ENCODE measurements around the gene APP.

The APP gene

GRCh38 chr21:25964015-25964414, 206.6 kb downstream of the APP start:
- Histone ChIP-seq H4K20me1 (no peaks in the 10 kb centered on the region), H3K9ac (no peak overlapping the region), H3K9me3 (no peaks in the 10 kb centered on the region), H3K27ac (no peak overlapping the region), H3K27me3 (no peaks in the 10 kb centered on the region), H3K4me3 (no peak overlapping the region), H3K4me2 (no peak overlapping the region), H3K36me3 (peaks cover 56% of the 10 kb centered on the region), H3K4me1 (peaks cover 46% of the 10 kb centered on the region)
- TF ChIP-seq Cebpa-rat (IDR thresholded peaks at IDR 0.05) = no peak

GRCh38 chr21:25963181-25963580, 207.4 kb downstream of the APP start:
- H3K4me3 ChIP-seq = no peak overlapping the region
- H3K27me3 ChIP-seq = no peaks in the 10 kb centered on the region
- H3K36me3 ChIP-seq = peaks cover 58% of the 10 kb centered on the region
- no peaks in the 10 kb centered on the region for H4K20me1 ChIP-seq
- H3K27ac ChIP-seq = no peak overlapping the region
- no peak for TF ChIP-seq Cebpa-rat (IDR thresholded peaks at IDR 0.05)
- peaks cover 44% of the 10 kb centered on the region for H3K4me1 ChIP-seq
- no peak overlapping the region for H3K4me2 ChIP-seq
- no peaks in the 10 kb centered on the region for H3K9me3 ChIP-seq
- no peak overlapping the region for H3K9ac ChIP-seq

GRCh38 chr21:25961042-25961441, 209.5 kb downstream of the APP start:
- Histone ChIP-seq H3K36me3 (peaks cover 66% of the 10 kb centered on the region), H3K27me3 (no peaks in the 10 kb centered on the region), H3K27ac (peak overlapping the region; percentile 54), H3K4me2 (peak overlapping the region; percentile 62), H3K4me1 (peaks cover 28% of the 10 kb centered on the region), H3K9me3 (no peaks in the 10 kb centered on the region), H4K20me1 (no peaks in the 10 kb centered on the region), H3K9ac (peak overlapping the region; percentile 0; the same call in 1 of the 2 replicates), H3K4me3 (no peak overlapping the region)
- TF ChIP-seq Cebpa-rat (IDR thresholded peaks at IDR 0.05) = no peak

GRCh38 chr21:25960402-25960801, 210.2 kb downstream of the APP start:
- peaks cover 28% of the 10 kb centered on the region for H3K4me1 ChIP-seq
- no peak for TF ChIP-seq Cebpa-rat (IDR thresholded peaks at IDR 0.05)
- H4K20me1 ChIP-seq = no peaks in the 10 kb centered on the region
- no peak overlapping the region for H3K4me3 ChIP-seq
- peaks cover 66% of the 10 kb centered on the region for H3K36me3 ChIP-seq
- H3K4me2 ChIP-seq = peak overlapping the region; percentile 62
- peak overlapping the region; percentile 54 for H3K27ac ChIP-seq
- H3K27me3 ChIP-seq = no peaks in the 10 kb centered on the region
- no peak overlapping the region for H3K9ac ChIP-seq
- H3K9me3 ChIP-seq = no peaks in the 10 kb centered on the region

GRCh38 chr21:25959799-25960198, 210.8 kb downstream of the APP start:
- H3K9ac ChIP-seq = no peak overlapping the region
- H4K20me1 ChIP-seq = no peaks in the 10 kb centered on the region
- peaks cover 66% of the 10 kb centered on the region for H3K36me3 ChIP-seq
- H3K27me3 ChIP-seq = no peaks in the 10 kb centered on the region
- no peak overlapping the region for H3K27ac ChIP-seq
- no peak overlapping the region for H3K4me2 ChIP-seq
- no peak overlapping the region for H3K4me3 ChIP-seq
- TF ChIP-seq Cebpa-rat (IDR thresholded peaks at IDR 0.05) = no peak
- H3K4me1 ChIP-seq = peaks cover 28% of the 10 kb centered on the region
- H3K9me3 ChIP-seq = no peaks in the 10 kb centered on the region

GRCh38 chr21:25956993-25957714, 213.4 kb downstream of the APP start:
- Histone ChIP-seq H3K27me3 (no peaks in the 10 kb centered on the region), H3K9me3 (no peaks in the 10 kb centered on the region), H3K36me3 (peaks cover 75% of the 10 kb centered on the region), H4K20me1 (no peaks in the 10 kb centered on the region), H3K4me2 (no peak overlapping the region), H3K9ac (no peak overlapping the region), H3K4me3 (no peak overlapping the region), H3K27ac (no peak overlapping the region), H3K4me1 (peaks cover 20% of the 10 kb centered on the region)
- no peak for TF ChIP-seq Cebpa-rat (IDR thresholded peaks at IDR 0.05)

- peaks cover 5% of the 10 kb centered on the region for H3K4me1 ChIP-seq
- no peak for TF ChIP-seq Cebpa-rat (IDR thresholded peaks at IDR 0.05)
These were observed 214.9 kb downstream of the APP start for GRCh38 chr21:25955646-25956045.

GRCh38 chr21:25953659-25954058, 216.9 kb downstream of the APP start:
- TF ChIP-seq Cebpa-rat (IDR thresholded peaks at IDR 0.05) = no peak
- H3K4me3 ChIP-seq = no peak overlapping the region
- peaks cover 83% of the 10 kb centered on the region for H3K36me3 ChIP-seq
- H3K9ac ChIP-seq = no peak overlapping the region
- no peaks in the 10 kb centered on the region for H3K27me3 ChIP-seq
- no peaks in the 10 kb centered on the region for H4K20me1 ChIP-seq
- H3K4me2 ChIP-seq = no peak overlapping the region
- no peaks in the 10 kb centered on the region for H3K4me1 ChIP-seq
- no peaks in the 10 kb centered on the region for H3K9me3 ChIP-seq
- H3K27ac ChIP-seq = no peak overlapping the region

More at GRCh38 chr21:25955646-25956045, 214.9 kb downstream of the APP start:
- peaks cover 84% of the 10 kb centered on the region for H3K36me3 ChIP-seq
- H3K4me2 ChIP-seq = no peak overlapping the region
- no peak overlapping the region for H3K4me3 ChIP-seq
- H3K27me3 ChIP-seq = no peaks in the 10 kb centered on the region
- H3K27ac ChIP-seq = no peak overlapping the region
- H3K9ac ChIP-seq = no peak overlapping the region
- no peaks in the 10 kb centered on the region for H4K20me1 ChIP-seq
- no peaks in the 10 kb centered on the region for H3K9me3 ChIP-seq

- H3K9ac ChIP-seq = no peak overlapping the region
- H3K36me3 ChIP-seq = peaks cover 79% of the 10 kb centered on the region
- no peak overlapping the region for H3K4me2 ChIP-seq
- H3K27ac ChIP-seq = no peak overlapping the region
- H3K27me3 ChIP-seq = no peaks in the 10 kb centered on the region
- H3K4me1 ChIP-seq = no peaks in the 10 kb centered on the region
- no peaks in the 10 kb centered on the region for H3K9me3 ChIP-seq
- no peak for TF ChIP-seq Cebpa-rat (IDR thresholded peaks at IDR 0.05)
- H3K4me3 ChIP-seq = no peak overlapping the region
- H4K20me1 ChIP-seq = no peaks in the 10 kb centered on the region
These were observed 217.4 kb downstream of the APP start for GRCh38 chr21:25953196-25953595.

- Histone ChIP-seq H3K9me3 (no peaks in the 10 kb centered on the region), H4K20me1 (no peaks in the 10 kb centered on the region), H3K36me3 (peaks cover 74% of the 10 kb centered on the region), H3K27me3 (no peaks in the 10 kb centered on the region), H3K9ac (no peak overlapping the region), H3K4me3 (no peak overlapping the region), H3K4me2 (no peak overlapping the region), H3K4me1 (no peaks in the 10 kb centered on the region), H3K27ac (no peak overlapping the region)
- no peak for TF ChIP-seq Cebpa-rat (IDR thresholded peaks at IDR 0.05)
These were observed 218.3 kb downstream of the APP start for GRCh38 chr21:25952306-25952705.
